PC-3 (cell line): ENCODE data around the gene IFT43.

ENCODE experiments used
- CTCF ChIP-seq: fragments of 300-600 bp; sonication (generic); conservative IDR thresholded peaks from 2 replicates; pipeline ENCODE4 v1.5.1; 2017; ENCODE audit warnings: antibody characterized with exemption, low read depth, mild to moderate bottlenecking, low read length
- EZH2 ChIP-seq: fragments of 300-600 bp; sonication (generic); IDR thresholded peaks from one replicate; pipeline ENCODE4 v1.6.1; 2017; ENCODE audit warnings: antibody characterized with exemption, mild to moderate bottlenecking, low read length; ENCODE audit not compliant: unreplicated experiment

- TF ChIP-seq CTCF (no peak), EZH2 (no peak)
These were observed 38.2 kb downstream of the IFT43 start for GRCh38 chr14:76023757-76024156.
